HG03571 (cell line): ENCODE results near the gene DUSP9.

Experiments used
- ATAC-seq: cut with Tn5 transposase; IDR thresholded peaks from one replicate; pipeline ENCODE4 v1.9.1; 2021; ENCODE audit not compliant: unreplicated experiment

Gene DUSP9

DNA sequence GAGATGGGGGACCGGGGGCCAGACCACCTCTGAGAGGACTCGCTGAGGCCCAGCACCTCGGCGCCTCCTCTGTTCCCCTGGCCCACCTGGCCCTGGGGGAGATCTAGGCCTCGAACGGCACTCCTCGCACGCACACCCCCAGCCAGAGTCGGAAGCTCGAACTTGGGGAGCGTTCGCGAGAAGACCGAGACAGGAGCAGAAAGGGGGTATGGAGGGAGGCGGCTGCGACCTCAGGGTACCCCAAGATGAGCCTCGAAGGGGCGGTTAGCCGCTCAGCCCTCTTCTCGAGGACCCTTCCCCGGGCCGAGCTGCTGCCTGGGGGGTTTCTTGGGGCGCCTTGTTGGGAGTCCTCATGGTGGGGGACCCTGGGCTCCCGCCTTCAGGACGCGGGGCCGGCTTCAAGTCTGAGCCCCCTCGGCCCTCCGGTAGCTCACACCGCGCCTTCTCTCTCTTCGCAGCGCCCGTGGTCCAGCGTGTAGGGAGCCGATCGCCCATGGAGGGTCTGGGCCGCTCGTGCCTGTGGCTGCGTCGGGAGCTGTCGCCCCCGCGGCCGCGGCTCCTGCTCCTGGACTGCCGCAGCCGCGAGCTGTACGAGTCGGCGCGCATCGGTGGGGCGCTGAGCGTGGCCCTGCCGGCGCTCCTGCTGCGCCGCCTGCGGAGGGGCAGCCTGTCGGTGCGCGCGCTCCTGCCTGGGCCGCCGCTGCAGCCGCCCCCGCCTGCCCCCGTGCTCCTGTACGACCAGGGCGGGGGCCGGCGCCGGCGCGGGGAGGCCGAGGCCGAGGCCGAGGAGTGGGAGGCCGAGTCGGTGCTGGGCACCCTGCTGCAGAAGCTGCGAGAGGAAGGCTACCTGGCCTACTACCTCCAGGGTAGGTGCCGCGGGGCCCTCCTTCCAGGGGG lies 706 bp downstream of the DUSP9 start:
- ATAC-seq, result no peak

DNA sequence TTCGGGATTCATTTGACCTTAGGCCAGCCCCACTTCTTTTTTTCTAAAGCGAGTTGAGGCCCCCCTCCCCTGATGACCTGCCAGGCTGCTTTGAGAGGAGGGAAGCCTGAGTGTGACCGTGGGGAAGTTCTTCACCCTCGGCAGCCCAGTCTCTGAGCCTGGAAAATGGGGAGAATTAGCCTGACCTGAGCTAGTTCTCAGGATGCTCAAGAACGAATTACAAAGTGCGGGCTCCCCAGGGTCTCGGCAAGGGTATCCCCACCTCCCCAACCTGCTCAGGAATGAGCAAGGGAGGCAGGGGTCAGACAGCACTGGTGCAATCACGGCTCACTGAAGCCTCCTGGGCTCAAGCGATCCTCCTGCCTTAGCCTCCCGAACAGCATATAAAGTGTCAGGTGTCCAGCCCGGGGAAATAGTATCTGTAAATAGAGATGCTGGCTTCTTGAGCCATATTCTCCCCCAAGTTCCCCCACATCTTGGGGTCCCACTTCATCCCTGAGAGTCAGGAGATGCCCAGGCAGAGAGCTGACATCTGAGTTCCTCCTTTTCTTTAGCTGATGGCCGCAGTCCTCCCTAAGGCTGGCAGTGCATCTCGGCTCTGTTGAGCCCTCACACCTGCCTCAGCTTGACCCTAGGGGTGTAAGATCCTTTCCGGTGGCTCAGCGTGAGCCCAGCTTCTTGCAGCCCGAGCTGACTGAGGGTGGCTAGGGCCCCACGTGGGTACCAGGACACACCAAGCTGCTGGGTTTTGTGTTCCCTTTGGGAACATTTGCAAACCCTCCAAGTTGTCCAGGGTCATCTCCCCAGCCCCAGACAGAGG lies 1.6 kb downstream of the DUSP9 start:
- no peak for ATAC-seq

DNA sequence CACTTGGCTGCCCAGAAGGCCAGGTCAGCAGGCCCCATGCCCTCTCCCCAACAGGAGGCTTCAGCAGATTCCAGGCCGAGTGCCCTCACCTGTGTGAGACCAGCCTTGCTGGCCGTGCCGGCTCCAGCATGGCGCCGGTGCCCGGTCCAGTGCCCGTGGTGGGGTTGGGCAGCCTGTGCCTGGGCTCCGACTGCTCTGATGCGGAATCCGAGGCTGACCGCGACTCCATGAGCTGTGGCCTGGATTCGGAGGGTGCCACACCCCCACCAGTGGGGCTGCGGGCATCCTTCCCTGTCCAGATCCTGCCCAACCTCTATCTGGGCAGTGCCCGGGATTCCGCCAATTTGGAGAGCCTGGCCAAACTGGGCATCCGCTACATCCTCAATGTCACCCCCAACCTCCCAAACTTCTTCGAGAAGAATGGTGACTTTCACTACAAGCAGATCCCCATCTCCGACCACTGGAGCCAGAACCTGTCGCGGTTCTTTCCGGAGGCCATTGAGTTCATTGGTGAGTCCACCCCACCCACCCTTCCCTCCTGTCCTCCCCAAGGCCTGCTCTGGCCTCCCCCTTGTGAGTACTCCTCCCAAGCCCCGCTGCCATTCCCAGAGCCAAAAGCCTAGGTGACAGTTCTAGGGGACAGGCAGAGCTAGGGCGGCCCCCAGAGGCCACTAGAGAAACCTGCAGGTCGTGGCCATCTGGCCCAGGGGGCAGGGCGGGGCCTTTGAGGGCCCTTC lies 2.3 kb downstream of the DUSP9 start:
- no peak for ATAC-seq

DNA sequence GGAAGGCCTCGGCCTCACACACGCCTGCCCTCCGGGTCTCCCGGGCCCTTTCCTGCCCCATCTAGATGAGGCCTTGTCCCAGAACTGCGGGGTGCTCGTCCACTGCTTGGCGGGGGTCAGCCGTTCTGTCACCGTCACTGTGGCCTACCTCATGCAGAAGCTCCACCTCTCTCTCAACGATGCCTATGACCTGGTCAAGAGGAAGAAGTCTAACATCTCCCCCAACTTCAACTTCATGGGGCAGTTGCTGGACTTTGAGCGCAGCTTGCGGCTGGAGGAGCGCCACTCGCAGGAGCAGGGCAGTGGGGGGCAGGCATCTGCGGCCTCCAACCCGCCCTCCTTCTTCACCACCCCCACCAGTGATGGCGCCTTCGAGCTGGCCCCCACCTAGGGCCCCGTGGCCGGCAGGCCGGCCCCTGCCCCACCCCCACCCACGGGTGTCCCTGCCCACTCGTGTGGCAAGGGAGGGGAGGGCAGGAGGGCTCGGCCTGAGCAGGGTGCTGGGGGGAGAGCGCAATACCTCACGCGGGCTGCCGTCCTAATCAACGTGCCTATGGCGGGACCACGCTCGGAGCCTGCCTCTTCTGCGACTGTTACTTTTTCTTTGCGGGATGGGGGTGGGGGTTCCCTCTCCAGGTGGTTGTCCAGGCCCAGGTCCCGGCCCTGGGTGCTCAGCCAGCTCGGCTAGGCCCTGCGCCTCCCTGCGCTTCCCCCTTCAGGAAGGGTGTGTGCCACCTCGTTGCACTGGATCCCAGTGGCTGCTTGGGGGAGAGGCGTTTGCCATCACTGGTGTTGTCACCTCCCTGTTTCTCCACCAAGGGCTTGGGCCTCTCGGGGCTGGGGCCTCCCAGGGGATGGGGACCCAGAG lies 3.1 kb downstream of the DUSP9 start:
- no peak for ATAC-seq

DNA sequence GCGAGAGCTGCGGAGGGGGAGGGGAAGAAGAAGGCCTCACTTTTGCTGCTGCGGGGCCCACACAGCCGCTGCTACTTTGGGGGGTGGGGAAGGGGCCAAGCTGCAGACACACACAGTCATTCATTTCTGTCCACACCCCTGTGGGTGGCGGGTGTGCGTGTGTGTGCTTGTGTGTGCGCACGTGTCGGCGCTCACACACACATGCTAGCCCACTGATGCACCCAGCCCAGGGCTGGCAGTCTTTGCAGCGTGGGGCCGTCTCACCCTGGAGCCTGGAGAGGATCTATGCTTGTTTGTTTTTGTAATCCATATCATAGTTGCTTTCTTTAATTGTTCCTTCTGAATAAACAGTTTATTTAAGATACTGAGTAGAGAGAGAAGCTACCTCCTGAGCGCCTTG lies 4.0 kb downstream of the DUSP9 start:
- no peak for ATAC-seq

DNA sequence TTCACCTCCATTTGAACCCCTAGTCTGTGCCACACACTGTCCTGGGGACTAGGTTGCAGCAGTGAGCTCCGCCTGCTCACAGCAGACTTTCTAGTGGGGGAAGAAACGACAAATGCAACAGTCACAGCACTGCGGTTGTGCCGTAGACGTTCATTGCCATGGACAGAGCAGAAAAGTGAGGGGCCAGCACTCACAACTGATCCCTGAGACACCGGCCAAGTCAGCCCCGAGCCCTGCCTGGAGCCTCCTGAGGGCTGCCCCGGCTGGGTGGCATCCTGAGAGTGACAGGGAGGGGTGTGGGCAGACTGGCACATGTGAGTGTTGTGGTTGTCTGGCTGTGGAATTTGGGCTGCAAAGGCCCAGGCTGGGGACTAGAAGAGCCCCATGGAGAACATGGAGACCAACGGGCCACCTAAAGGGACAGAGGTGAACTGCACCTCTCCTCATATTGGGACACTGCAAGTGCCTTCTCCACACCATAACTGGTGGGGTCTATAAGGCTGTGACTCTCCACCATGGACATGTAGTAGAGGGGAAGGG lies 4.6 kb downstream of the DUSP9 start:
- ATAC-seq, result no peak

DNA sequence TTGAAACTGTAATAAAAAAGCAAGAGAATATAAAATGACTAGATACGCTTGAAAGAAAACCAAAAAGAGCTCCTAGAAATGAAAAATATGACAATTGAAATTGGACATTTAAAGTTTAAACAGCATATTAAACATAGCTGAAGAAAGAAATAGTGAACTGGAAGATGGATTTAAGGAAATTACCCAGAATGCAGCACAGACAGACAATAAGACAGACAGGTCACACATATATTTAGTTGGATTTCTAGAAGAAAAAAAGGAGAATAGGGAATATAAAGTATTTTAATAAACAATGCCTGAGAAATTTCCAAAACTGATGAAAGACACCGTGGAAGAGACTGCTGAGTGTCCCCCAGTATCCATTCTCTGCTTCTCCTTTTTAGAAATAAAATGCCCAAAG lies 6.6 kb downstream of the DUSP9 start:
- ATAC-seq, result no peak

DNA sequence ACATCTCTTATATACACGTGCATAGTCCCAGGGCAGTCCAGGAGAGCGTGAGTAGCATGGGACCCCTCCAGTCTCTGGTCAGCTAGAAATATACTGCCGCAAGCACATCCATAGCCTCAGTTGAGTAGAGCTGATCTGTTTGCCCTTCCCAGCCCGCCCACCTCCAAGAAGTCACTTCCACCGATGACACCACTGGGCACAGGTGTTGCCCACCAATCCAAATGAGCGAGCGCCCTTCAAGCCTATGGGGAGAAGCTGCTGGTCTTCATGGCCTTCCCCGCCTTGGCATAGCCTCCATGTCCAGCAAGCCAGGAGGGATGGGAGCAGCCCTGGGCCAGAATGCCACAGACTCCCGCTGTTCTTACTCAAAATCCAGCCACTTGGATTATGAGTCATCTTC lies 10.2 kb downstream of the DUSP9 start:
- ATAC-seq, result no peak

DNA sequence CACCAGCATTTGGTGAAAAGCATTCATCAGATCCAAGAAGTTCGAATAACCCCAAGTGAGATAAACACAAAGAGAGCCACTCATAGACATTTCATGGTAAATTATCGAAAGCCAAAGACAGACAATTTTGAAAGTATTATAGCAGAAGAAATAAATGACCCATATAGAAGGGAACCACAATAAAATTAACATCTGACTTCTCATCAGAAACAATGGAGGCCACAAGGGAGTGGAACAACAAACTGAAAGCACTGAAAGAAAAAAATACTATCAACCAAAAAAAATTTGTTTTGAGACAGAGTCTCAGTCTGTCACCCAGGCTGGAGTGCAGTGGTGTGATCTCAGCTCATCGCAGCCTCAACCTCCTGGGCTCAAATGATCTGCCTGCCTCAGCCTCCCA lies 12.3 kb downstream of the DUSP9 start:
- ATAC-seq, result no peak

DNA sequence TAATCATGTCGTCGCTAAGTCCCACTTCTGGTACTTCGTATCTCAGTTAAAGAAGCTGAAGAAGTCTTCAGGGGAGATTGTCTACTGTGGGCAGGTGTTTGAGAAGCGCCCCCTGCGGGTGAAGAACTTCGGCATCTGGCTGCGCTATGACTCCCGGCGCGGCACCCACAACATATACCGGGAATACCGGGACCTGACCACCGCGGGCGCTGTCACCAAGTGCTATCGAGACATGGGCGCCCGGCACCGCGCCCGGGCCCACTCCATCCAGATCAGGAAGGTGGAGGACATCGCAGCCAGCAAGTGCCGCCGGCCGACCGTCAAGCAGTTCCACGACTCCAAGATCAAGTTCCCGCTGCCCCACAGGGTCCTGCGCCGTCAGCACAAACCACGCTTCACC lies 15.3 kb downstream of the DUSP9 start:
- ATAC-seq, result no peak

DNA sequence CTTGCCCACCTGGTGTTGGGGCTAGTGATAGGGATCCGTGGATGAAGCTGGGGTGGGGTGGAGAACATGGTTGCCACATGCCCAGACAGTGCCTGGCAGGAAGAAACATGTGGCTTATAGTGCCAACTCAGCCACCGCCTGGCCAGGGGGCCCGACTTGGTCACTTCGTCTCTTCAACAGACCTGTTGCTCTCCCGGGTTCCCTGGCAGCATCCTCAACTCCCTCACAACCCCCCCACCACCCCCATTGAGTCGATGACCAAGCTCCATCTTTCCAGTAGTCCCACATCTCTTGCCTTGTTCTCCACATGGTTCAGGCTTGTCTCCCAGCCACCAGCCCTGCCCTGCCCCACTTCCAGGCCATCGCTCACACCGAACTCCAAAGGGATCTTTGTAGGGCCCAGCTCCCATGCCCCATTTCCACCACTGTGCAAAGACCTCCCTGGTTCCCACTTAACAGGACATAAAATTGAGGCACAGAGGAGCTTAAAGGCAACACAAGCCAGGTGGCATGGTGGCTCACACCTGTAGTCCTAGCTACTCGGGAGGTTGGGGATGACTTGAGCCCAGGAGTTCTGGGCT lies 18.8 kb downstream of the DUSP9 start:
- no peak for ATAC-seq

DNA sequence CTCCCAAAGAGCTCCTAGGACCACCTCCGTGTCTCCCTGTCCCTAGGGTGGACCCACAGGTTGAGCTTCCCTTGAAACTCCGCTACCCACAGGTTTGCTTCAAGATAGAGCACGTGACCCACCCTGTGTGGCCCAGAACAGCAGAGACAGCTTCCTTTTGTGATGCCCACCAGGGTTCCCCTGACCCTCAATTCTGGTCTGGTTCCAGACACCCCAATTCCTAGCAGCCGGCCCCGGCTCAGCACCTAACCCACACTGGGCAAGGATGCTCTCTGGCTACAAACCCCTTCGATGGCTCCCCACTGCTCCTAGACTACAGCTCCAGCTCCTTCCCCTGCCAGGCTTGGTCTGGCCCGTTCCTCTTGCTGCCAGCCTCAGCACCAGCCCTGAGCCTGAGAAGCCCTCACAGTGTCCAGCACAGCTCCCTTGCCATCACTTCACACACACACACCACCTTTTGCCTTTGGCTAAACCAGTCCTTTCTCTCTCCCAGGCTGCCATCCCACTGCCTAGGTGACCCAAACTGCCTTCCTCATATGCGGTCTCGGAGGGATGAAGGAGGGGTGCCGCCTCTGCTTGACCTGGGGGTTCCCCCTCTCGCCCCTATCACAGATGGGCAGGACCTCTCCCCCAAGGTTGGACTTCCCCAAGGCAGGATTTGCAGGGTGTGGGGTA lies 20.4 kb downstream of the DUSP9 start:
- ATAC-seq, result no peak

DNA sequence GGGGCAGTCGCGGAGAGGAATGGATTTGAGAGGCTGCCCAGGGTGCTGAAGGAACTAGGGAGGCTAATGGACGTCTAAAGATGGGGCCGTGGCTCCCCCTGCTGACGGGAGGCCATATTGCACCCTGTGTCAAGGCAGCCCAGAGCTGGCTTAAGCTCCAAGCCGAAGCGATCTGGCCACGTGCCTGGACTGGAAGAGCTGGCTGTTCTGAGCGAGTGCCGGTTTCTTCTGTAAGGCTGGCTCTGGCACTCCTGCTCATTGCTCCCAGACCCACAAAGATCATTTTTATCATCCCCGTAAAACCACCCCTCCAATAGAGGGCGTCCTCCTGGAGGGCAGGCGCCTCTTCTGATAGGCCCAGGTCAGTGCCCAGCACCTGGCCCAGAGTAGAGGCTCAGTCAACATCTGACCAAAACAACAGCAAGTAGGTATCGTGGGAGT lies 21.0 kb downstream of the DUSP9 start:
- ATAC-seq, result no peak

DNA sequence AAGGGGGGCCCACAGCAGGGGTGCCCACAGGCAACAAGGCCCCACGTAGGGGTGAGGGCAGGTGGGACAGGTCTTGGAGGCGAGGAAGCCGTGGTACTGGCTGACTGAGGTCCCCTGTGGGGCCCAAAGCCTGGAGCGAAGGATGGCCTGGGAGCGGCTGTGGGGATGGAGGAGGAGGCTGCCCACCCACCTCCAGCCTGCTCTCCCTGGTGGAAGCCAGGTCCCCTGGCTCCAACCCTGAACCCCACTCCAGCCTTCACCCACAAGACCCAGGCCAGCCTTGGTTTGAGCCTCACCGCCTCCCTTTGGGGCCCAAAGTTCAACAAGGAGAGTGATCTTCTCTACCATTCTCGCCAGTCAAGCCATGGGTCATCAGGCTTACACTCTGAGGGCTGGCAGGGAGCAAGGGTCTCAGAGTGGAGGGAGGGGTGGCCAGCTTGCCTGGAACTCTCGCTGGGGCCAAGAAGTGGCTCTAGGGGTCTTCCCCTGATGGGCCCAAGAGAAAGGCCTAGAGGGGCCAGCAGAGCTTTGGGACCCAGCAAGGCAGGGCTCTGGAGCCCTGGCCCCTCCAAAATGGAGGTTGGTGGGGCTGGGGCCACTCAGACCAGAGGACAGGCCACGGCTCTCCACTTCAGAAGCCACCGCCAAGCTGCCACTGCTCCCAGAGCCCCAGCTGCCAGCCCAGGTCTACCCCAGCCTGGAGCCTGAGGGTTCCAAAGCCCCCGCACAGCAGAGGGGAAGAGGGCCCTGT lies 21.6 kb downstream of the DUSP9 start:
- no peak for ATAC-seq

DNA sequence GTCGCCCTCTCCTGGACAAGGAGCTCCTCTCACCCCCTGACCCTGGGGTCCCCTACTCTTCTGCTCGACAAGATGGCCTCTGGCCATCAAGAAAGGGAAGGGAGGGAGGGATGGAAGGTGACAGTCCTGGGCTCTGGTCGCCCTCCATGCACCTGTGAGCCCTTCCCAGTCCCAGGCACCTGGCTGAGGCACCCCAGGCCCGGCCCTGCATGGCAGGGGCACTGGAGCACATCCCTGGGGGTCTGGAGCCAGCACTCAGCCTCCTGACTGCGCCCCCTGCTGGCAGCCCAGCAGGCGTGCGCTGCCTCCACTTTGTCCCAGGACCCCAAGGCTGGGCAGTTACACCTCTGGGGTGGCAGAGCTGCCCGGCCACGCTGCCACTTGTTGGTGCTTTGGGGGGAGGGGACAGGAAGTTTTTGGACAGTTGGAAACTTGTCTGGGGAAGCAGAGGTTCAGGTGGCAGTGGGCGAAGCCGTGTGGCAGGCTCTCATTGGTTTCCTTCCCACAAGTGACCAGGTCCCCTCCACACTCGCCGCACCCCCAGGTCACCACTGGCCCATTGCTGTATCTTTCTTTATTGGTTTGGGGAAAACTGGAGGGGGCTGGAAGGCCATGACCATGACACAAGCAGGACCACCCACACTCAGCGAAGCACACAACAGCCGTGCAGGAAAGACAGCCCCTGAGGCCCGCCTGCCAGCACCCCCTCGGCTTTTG lies 22.3 kb downstream of the DUSP9 start:
- no peak for ATAC-seq

DNA sequence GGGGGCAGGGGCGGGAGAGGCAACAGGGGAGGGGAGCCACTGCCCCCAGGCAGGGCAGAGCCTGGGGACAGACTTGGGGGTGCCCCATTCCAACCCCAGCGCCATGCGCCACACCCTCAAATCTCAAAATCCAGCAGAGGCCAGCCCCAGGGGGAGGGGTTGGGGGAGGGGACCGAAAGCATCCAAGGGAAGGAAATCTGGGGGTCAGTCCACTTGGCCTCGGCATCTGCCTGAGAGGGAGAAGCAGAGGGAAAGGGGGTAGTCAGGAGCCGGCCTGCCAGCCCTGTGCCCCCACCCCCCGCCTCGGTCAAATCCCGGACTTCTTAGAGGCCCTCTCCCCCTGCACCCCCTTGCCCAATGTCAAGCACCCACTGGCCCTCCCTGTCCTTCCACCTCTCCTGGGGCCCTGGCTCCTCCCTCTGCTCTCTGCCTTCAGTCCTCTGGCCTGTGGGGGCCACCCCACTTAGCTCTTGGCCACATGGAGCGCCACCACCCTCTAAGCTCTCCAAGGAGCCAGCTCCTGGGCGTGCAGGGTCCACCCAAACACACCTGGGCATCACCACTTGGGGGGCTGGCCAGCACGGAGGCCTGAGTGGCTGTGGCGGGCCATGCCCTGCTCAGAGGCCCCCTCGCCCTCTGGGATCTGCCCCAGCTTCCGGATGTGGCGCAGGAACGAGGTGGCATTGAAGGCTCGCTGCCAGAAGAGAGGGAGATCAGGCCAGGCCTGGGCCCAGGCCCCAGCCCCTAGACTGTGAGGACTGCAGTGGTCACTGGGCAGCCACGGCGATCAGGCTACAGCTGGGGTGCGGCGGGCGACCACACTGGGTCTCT lies 23.1 kb downstream of the DUSP9 start:
- ATAC-seq, result no peak
